HepG2 (cell line): Measurements from ENCODE around the gene TTLL6. TPM values are rescaled to one million over a fixed set of nuclear protein-coding genes. Genes with fewer than 3 reads are reported as not detected.
A peak's percentile ranks its signal among the peaks of the same experiment; 100 is the strongest.
"Not testable (repeated sequence)": the region's sequence is repeated elsewhere in the genome, so short reads cannot be mapped to it uniquely, and the experiment has no call there.

ENCODE experiments used
- ATAC-seq: fragments of 200-7000 bp; cut with Tn5 transposase; 3 replicates; pipeline ENCODE4 v1.9.1; 2020; ENCODE audit warnings: mild to moderate bottlenecking, moderate library complexity
- BruUV-seq: library from RNA; stranded (reverse); fragments of 400-500 nt; replicated peaks from 2 replicates; lab custom pipeline; 2021; lab: Mats Ljungman, UMichigan
- CTCF ChIA-PET: fragments of 300-600 bp; formaldehyde crosslinking; extraction: SDS; loops from one replicate; lab custom pipeline; 2021; ENCODE audit warnings: low total read pairs, inconsistent platforms, low intra/inter-chr PET ratio; lab: Yijun Ruan, JAX
- POLR2A ChIA-PET: fragments of 350-600 bp; sonication (Branson Sonifier 250); formaldehyde crosslinking; loops from one replicate; lab custom pipeline; 2020; ENCODE audit warnings: antibody characterized with exemption, inconsistent platforms; lab: Yijun Ruan, JAX
- DNase-seq: peaks from one replicate; pipeline ENCODE4 v3.0.0-alpha.2; 2015; ENCODE audit warnings: low spot score
- FAIRE-seq: peaks from 3 replicates; lab custom pipeline; 2011; peaks lifted over from hg19 to GRCh38; lab: Jason Lieb, UNC
- H2AFZ ChIP-seq: one replicate; pipeline ENCODE4 v1.6.1; 2011; ENCODE audit warnings: low read length, inconsistent platforms
- H3K27ac ChIP-seq: fragments of 300-600 bp; 3 replicates; pipeline ENCODE4 v1.8.0; 2011; ENCODE audit warnings: mixed run types, mild to moderate bottlenecking, mixed read lengths, low read length, inconsistent platforms; ENCODE audit not compliant: insufficient read depth; ENCODE audit errors: extremely low read length
- H3K27me3 ChIP-seq, 2 experiments: fragments of 200-600 bp in 1 of 2; 2 replicates in 1 of 2; 3 replicates in 1 of 2; pipeline versions ENCODE4 v1.6.0 to v1.8.0; 2011; ENCODE audit warnings: low read length in 2 of 2, mild to moderate bottlenecking in 2 of 2, moderate library complexity in 2 of 2, inconsistent platforms in 1 of 2; ENCODE audit not compliant: insufficient read depth in 2 of 2, control insufficient read depth in 1 of 2
- H3K36me3 ChIP-seq, 2 experiments: fragments of 200-600 bp in 1 of 2; replicated peaks in 1 of 2; 2 replicates in 1 of 2; 3 replicates in 1 of 2; pipeline versions ENCODE4 v1.5.1 to v1.8.0; 2011; ENCODE audit warnings: low read length in 2 of 2, inconsistent platforms in 1 of 2; ENCODE audit not compliant: insufficient read depth in 2 of 2, control insufficient read depth in 1 of 2
- H3K4me1 ChIP-seq: 2 replicates; pipeline ENCODE4 v1.5.1; 2012; ENCODE audit warnings: low read length, inconsistent platforms; ENCODE audit not compliant: insufficient read depth
- H3K4me2 ChIP-seq: 2 replicates; pipeline ENCODE4 v1.6.0; 2011; ENCODE audit warnings: low read depth, low read length, inconsistent platforms
- H3K4me3 ChIP-seq, 3 experiments: fragments of 200-600 bp in 1 of 3; sonication (generic), shearing (Covaris generic) in 1 of 3; replicated peaks in 1 of 3; 2 replicates each; pipeline ENCODE4 v1.5.1; 2011 to 2016; ENCODE audit warnings: low read length in 3 of 3, inconsistent platforms in 2 of 3, low read depth in 2 of 3, mild to moderate bottlenecking in 2 of 3, control low read depth in 1 of 3, mixed read lengths in 1 of 3; ENCODE audit not compliant: insufficient read depth in 1 of 3
- H3K79me2 ChIP-seq: one replicate; pipeline ENCODE4 v1.6.1; 2011; ENCODE audit warnings: low read length, inconsistent platforms; ENCODE audit not compliant: insufficient read depth
- H3K9ac ChIP-seq: 2 replicates; pipeline ENCODE4 v1.6.0; 2011; ENCODE audit warnings: mild to moderate bottlenecking, low read depth, low read length, inconsistent platforms; ENCODE audit not compliant: insufficient read depth
- H3K9me3 ChIP-seq: 2 replicates; pipeline ENCODE4 v1.5.1; 2012; ENCODE audit warnings: mild to moderate bottlenecking, low read length
- H4K20me1 ChIP-seq: 2 replicates; pipeline ENCODE4 v1.6.0; 2011; ENCODE audit warnings: inconsistent platforms, mild to moderate bottlenecking, low read length, moderate library complexity; ENCODE audit not compliant: insufficient read depth
- BORCS8-MEF2B ChIP-seq: sonication (generic); formaldehyde crosslinking; IDR thresholded peaks from 2 replicates; pipeline ENCODE4 v1.8.0; 2022; ENCODE audit warnings: mild to moderate bottlenecking, missing genetic modification reagents
- BRF2 ChIP-seq: sonication (generic); formaldehyde crosslinking; IDR thresholded peaks from 2 replicates; pipeline ENCODE4 v1.8.1; 2022; ENCODE audit warnings: mild to moderate bottlenecking, missing genetic modification reagents
- CBX5 ChIP-seq: sonication (generic); formaldehyde crosslinking; IDR thresholded peaks from 2 replicates; pipeline ENCODE4 v1.4.0; 2020; ENCODE audit warnings: missing genetic modification reagents, borderline replicate concordance
- CSRNP1 ChIP-seq: sonication (generic); formaldehyde crosslinking; IDR thresholded peaks from 2 replicates; pipeline ENCODE4 v1.8.1; 2023; ENCODE audit warnings: mild to moderate bottlenecking, missing genetic modification reagents
- FOXO4 ChIP-seq: sonication (generic); formaldehyde crosslinking; conservative IDR thresholded peaks from 2 replicates; pipeline ENCODE4 v1.8.1; 2023; ENCODE audit warnings: missing genetic modification reagents
- JUN ChIP-seq: sonication (generic); formaldehyde crosslinking; IDR thresholded peaks from 2 replicates; pipeline ENCODE4 v1.4.0; 2020; ENCODE audit warnings: mild to moderate bottlenecking, missing genetic modification reagents
- PHF8 ChIP-seq: sonication (generic); formaldehyde crosslinking; IDR thresholded peaks from 2 replicates; pipeline ENCODE4 v1.5.0; 2020; ENCODE audit warnings: missing genetic modification reagents
- TMF1 ChIP-seq: sonication (generic); formaldehyde crosslinking; IDR thresholded peaks from 2 replicates; pipeline ENCODE4 v1.8.1; 2022; ENCODE audit warnings: low read depth, missing genetic modification reagents
- XBP1 ChIP-seq: sonication (generic); formaldehyde crosslinking; IDR thresholded peaks from 2 replicates; pipeline ENCODE4 v1.5.0; 2020; ENCODE audit warnings: missing genetic modification reagents
- ZMYM2 ChIP-seq: sonication (generic); formaldehyde crosslinking; IDR thresholded peaks from 2 replicates; pipeline ENCODE4 v1.8.0; 2022; ENCODE audit warnings: mild to moderate bottlenecking, missing genetic modification reagents
- ZNF253 ChIP-seq: sonication (generic); formaldehyde crosslinking; IDR thresholded peaks from 2 replicates; pipeline ENCODE4 v1.8.0; 2022; ENCODE audit warnings: mild to moderate bottlenecking, missing genetic modification reagents, borderline replicate concordance
- ZNF274 ChIP-seq: sonication (generic); formaldehyde crosslinking; IDR thresholded peaks from 2 replicates; pipeline ENCODE4 v1.5.1; 2020; ENCODE audit warnings: mild to moderate bottlenecking, missing genetic modification reagents
- ZNF446 ChIP-seq: sonication (generic); formaldehyde crosslinking; IDR thresholded peaks from 2 replicates; pipeline ENCODE4 v1.5.0; 2020; ENCODE audit warnings: mild to moderate bottlenecking, missing genetic modification reagents
- ZNF709 ChIP-seq: sonication (generic); formaldehyde crosslinking; IDR thresholded peaks from 2 replicates; pipeline ENCODE4 v1.5.0; 2020; ENCODE audit warnings: mild to moderate bottlenecking, missing genetic modification reagents
- ZNF782 ChIP-seq: sonication (generic); formaldehyde crosslinking; IDR thresholded peaks from 2 replicates; pipeline ENCODE4 v1.4.0; 2020; ENCODE audit warnings: missing genetic modification reagents, mild to moderate bottlenecking, borderline replicate concordance
- ZNF788 ChIP-seq: sonication (generic); formaldehyde crosslinking; IDR thresholded peaks from 2 replicates; pipeline ENCODE4 v1.5.0; 2020; ENCODE audit warnings: mild to moderate bottlenecking, missing genetic modification reagents, borderline replicate concordance
- ZSCAN12 ChIP-seq: sonication (generic); formaldehyde crosslinking; IDR thresholded peaks from 2 replicates; pipeline ENCODE4 v1.9.0; 2021; ENCODE audit warnings: mild to moderate bottlenecking, missing genetic modification reagents
- WGBS: methylation state at CpG from one replicate; pipeline ENCODE4 v1.1.6; 2017; ENCODE audit warnings: low lambda C conversion rate; 5-methylcytosine and 5-hydroxymethylcytosine counted together
- in situ Hi-C: cut with HindIII; loops from 2 replicates; pipeline ENCODE4 v1.10.0; 2017; ENCODE audit warnings: low pct_unique_long_range_greater_than_20kb; ENCODE audit not compliant: extremely low pct_ligation_motif_present
- intact Hi-C: fragments of 100-400 bp; cut with micrococcal nuclease; formaldehyde crosslinking; loops from one replicate; pipeline ENCODE4 v1.10.0; 2022; ENCODE audit not compliant: unreplicated experiment
- polyA plus RNA-seq, 8 experiments: library from polyadenylated mRNA; depleted of rRNA in 3 of 8; stranded (reverse) in 7 of 8; unstranded in 1 of 8; fragments of >200 nt; fragmentation: Illumina TruSeq in 4 of 8; extraction: Trizol in 4 of 8; gene quantifications; 2 replicates each; pipeline versions ENCODE4 v1.2.1 to v1.2.3, GENCODE V29; 2011 to 2016; ENCODE audit warnings: low read depth in 4 of 8, missing spikeins in 1 of 8, mixed read lengths in 1 of 8; ENCODE audit not compliant: insufficient read depth in 1 of 8
- total RNA-seq, 5 experiments: library from RNA; depleted of rRNA; stranded (reverse); fragments of >200 nt; fragmentation: Illumina TruSeq; extraction: Trizol; gene quantifications; 2 replicates each; pipeline ENCODE4 v1.2.3, GENCODE V29; 2016; ENCODE audit warnings: low read depth in 1 of 5

TTLL6 gene
- total and polyA plus RNA-seq, 2 of the 13 experiments (the other 11 are each of a cell fraction or from before 2014, with no cell fraction given): 0.04 to 0.08 TPM

GRCh38 chr17:48796163-48796522 lies 20.9 kb downstream of the TTLL6 start:
- Histone ChIP-seq H3K9ac (peak overlapping the region; percentile 33; the same call in 1 of the 2 replicates), H3K4me3 (peak overlapping the region in 1 of 3 experiments; percentile 38; a peak in 1 of 6 replicates), H3K4me2 (peak overlapping the region; percentile 64), H3K4me1 (peaks cover 100% of the 10 kb centered on the region), H3K27ac (peak overlapping the region; percentile 67)
- WGBS: 22% methylated on average over 6 of the region's 6 CpGs
- ATAC-seq, in situ Hi-C loops, BruUV-seq, intact Hi-C loops, H2AFZ ChIP-seq, H3K79me2 ChIP-seq, H3K27me3 ChIP-seq, FAIRE-seq, DNase-seq, CTCF ChIA-PET, H3K9me3 ChIP-seq, H3K36me3 ChIP-seq, H4K20me1 ChIP-seq: not testable (repeated sequence)
- POLR2A ChIA-PET: interaction anchor here (0.9 to 2.9 kb wide), 8 partner anchors 8 to 748 kb away, joined by 3 to 24 read pairs (median 6); partner anchors contain the start of genes ATP5MC1 and NFE2L1
- TF ChIP-seq ZNF788 (peak; percentile 67; the same call in 1 of the 2 replicates), ZNF253 (CRISPR knock-in tag) (0 out of 2 replicates have a peak, but pooled peaks have one; percentile 37), ZNF709 (CRISPR knock-in tag) (peak; percentile 20; the same call in 1 of the 2 replicates), FOXO4 (0 out of 2 replicates have a peak, but pooled peaks have one; percentile 78), ZMYM2 (CRISPR knock-in tag) (peak; percentile 39; the same call in 1 of the 2 replicates), CBX5 (CRISPR knock-in tag) (0 out of 2 replicates have a peak, but pooled peaks have one; percentile 10), ZNF782 (peak; percentile 37; the same call in 1 of the 2 replicates), XBP1 (CRISPR knock-in tag) (0 out of 2 replicates have a peak, but pooled peaks have one; percentile 23), CSRNP1 (CRISPR knock-in tag) (0 out of 2 replicates have a peak, but pooled peaks have one; percentile 27), TMF1 (CRISPR knock-in tag) (0 out of 2 replicates have a peak, but pooled peaks have one; percentile 28), ZSCAN12 (CRISPR knock-in tag) (0 out of 2 replicates have a peak, but pooled peaks have one; percentile 3), BORCS8-MEF2B (CRISPR knock-in tag) (peak; percentile 34; the same call in 1 of the 2 replicates), ZNF274 (0 out of 2 replicates have a peak, but pooled peaks have one; percentile 2), JUN (CRISPR knock-in tag) (0 out of 2 replicates have a peak, but pooled peaks have one; percentile 7), PHF8 (CRISPR knock-in tag) (0 out of 2 replicates have a peak, but pooled peaks have one; percentile 6), BRF2 (CRISPR knock-in tag) (0 out of 2 replicates have a peak, but pooled peaks have one; percentile 33), ZNF446 (CRISPR knock-in tag) (0 out of 2 replicates have a peak, but pooled peaks have one; percentile 16)
